Fibroblast of peridontal ligament (primary cell): ENCODE results near the gene TREH.
A peak's percentile ranks its signal among the peaks of the same experiment; 100 is the strongest.
"Not testable (repeated sequence)": the region's sequence is repeated elsewhere in the genome, so short reads cannot be mapped to it uniquely, and the experiment has no call there.

Experiments used
- DNase-seq: peaks from one replicate; pipeline ENCODE4 v3.0.0-alpha.2; 2010; ENCODE audit errors: extremely low read depth

The TREH gene

GRCh38 chr11:118697346-118697745, 17.9 kb upstream of the TREH start:
- no peak for DNase-seq

GRCh38 chr11:118696673-118697226, 17.3 kb upstream of the TREH start:
- no peak for DNase-seq

- DNase-seq: no peak
These were observed 15.3 kb upstream of the TREH start for GRCh38 chr11:118694771-118695170.

- no peak for DNase-seq
These were observed 14.7 kb upstream of the TREH start for GRCh38 chr11:118694185-118694584.

GRCh38 chr11:118691926-118692830, 12.7 kb upstream of the TREH start:
- DNase-seq: peak; percentile 38

- DNase-seq: no peak
These were observed 11.3 kb upstream of the TREH start for GRCh38 chr11:118690553-118691304.

- peak; percentile 87 for DNase-seq
These were observed 10.6 kb upstream of the TREH start for GRCh38 chr11:118689852-118690552.

- DNase-seq: no peak
These were observed 10.0 kb upstream of the TREH start for GRCh38 chr11:118689503-118689851.

GRCh38 chr11:118688851-118689502, 9.5 kb upstream of the TREH start:
- no peak for DNase-seq

- not testable (repeated sequence) for DNase-seq
These were observed 8.9 kb upstream of the TREH start for GRCh38 chr11:118688339-118688738.

GRCh38 chr11:118687906-118688305, 8.5 kb upstream of the TREH start:
- DNase-seq: no peak

- no peak for DNase-seq
These were observed 4.7 kb upstream of the TREH start for GRCh38 chr11:118684187-118684586.

GRCh38 chr11:118682939-118683338, 3.5 kb upstream of the TREH start:
- DNase-seq: not testable (repeated sequence)

GRCh38 chr11:118682372-118682771, 2.9 kb upstream of the TREH start:
- DNase-seq: no peak

GRCh38 chr11:118678908-118679307, 542 bp downstream of the TREH start:
- DNase-seq: not testable (repeated sequence)

GRCh38 chr11:118677977-118678376, 1.5 kb downstream of the TREH start:
- no peak for DNase-seq

GRCh38 chr11:118674082-118674435, 5.4 kb downstream of the TREH start:
- DNase-seq: no peak

- no peak for DNase-seq
These were observed 5.9 kb downstream of the TREH start for GRCh38 chr11:118673361-118674081.

GRCh38 chr11:118672846-118673245, 6.6 kb downstream of the TREH start:
- DNase-seq: no peak

GRCh38 chr11:118671254-118671653, 8.2 kb downstream of the TREH start:
- DNase-seq: no peak

GRCh38 chr11:118670063-118670462, 9.4 kb downstream of the TREH start:
- DNase-seq: no peak
